Measurements from ENCODE around the gene PKN1.

GRCh38 chr19:14391156-14391821 lies 41.8 kb upstream of the PKN1 start:
- TF ChIP-seq POLR2AphosphoS5 (IDR thresholded peaks at IDR 0.05; ENCODE audit: low read depth, low read length) (no peak), POLR2A (IDR thresholded peaks at IDR 0.05; ENCODE audit: low read depth, low read length) (no peak), TAF1 (IDR thresholded peaks at IDR 0.05; ENCODE audit: low read depth, low read length) (no peak), SPI1 (IDR thresholded peaks at IDR 0.05; ENCODE audit: low read depth, low read length) (no peak)
